Heart left ventricle (tissue), 16 donors: ENCODE results near the gene CNPY4. TPM values are rescaled to one million over a fixed set of nuclear protein-coding genes. Genes with fewer than 3 reads are reported as not detected.
A peak's percentile ranks its signal among the peaks of the same experiment; 100 is the strongest.
"Not testable (repeated sequence)": the region's sequence is repeated elsewhere in the genome, so short reads cannot be mapped to it uniquely, and the experiment has no call there.

ENCODE experiments used
- ATAC-seq, 4 donors: fragments of 200-7000 bp; cut with Tn5 transposase; one replicate each; pipeline ENCODE4 v1.9.1; 2020 to 2022; ENCODE audit warnings: moderate library complexity in 4 of 4, mild to moderate bottlenecking in 3 of 4, moderate number of reproducible peaks in 1 of 4
- DNase-seq, 5 donors: peaks; one replicate each; pipeline ENCODE4 v3.0.0-alpha.2; 2020
- H3K27ac ChIP-seq, 12 donors: fragments of 200-600 bp; sonication (generic) in 4 of 12; one replicate each; pipeline versions ENCODE4 v1.5.0 to v1.8.0; 2016 to 2022; ENCODE audit warnings: mild to moderate bottlenecking in 2 of 12
- H3K27me3 ChIP-seq, 9 donors: fragments of 200-600 bp; sonication (generic) in 2 of 9; one replicate each; pipeline versions ENCODE4 v1.5.1 to v1.8.0; 2016 to 2022; ENCODE audit warnings: mild to moderate bottlenecking in 3 of 9
- H3K36me3 ChIP-seq, 9 donors: fragments of 200-600 bp; sonication (generic) in 2 of 9; one replicate each; pipeline versions ENCODE4 v1.5.0 to v1.8.0; 2018 to 2022; ENCODE audit warnings: mild to moderate bottlenecking in 2 of 9
- H3K4me1 ChIP-seq, 12 donors: fragments of 200-600 bp; sonication (generic) in 4 of 12; one replicate each; pipeline versions ENCODE4 v1.5.0 to v1.8.0; 2016 to 2022; ENCODE audit warnings: mild to moderate bottlenecking in 3 of 12
- H3K4me3 ChIP-seq, 12 donors: fragments of 200-600 bp; sonication (generic) in 4 of 12; one replicate each; pipeline versions ENCODE4 v1.5.0 to v1.8.0; 2017 to 2022; ENCODE audit warnings: mild to moderate bottlenecking in 9 of 12, moderate library complexity in 4 of 12
- H3K9me3 ChIP-seq, 12 donors: fragments of 200-600 bp; sonication (generic) in 4 of 12; one replicate each; pipeline versions ENCODE4 v1.5.0 to v1.8.0; 2016 to 2022; ENCODE audit warnings: mild to moderate bottlenecking in 1 of 12
- CTCF ChIP-seq, 12 donors: fragments of 200-600 bp; sonication (generic) in 4 of 12; IDR thresholded peaks; one replicate each; pipeline versions ENCODE4 v1.5.0 to v1.8.0; 2018 to 2022; ENCODE audit warnings: antibody characterized with exemption in 12 of 12, mild to moderate bottlenecking in 5 of 12
- POLR2A ChIP-seq, 2 donors: fragments of 450-650 bp; IDR thresholded peaks; one replicate each; pipeline ENCODE4 v1.6.1; 2017; ENCODE audit warnings: antibody characterized with exemption in 2 of 2, mild to moderate bottlenecking in 2 of 2, moderate library complexity in 2 of 2
- WGBS, 4 donors: extraction: QIAGEN DNeasy Blood & Tissue Kit in 2 of 4; methylation state at CpG; one replicate each; pipeline versions ENCODE4 v1.1.5 to v1.1.7; 2013 to 2018; 5-methylcytosine and 5-hydroxymethylcytosine counted together
- intact Hi-C, 10 donors: fragments of 100-400 bp; cut with DNase I; formaldehyde crosslinking; loops; one replicate each; pipeline versions ENCODE4 v1.11.1 to v1.14.2; 2022
- polyA plus RNA-seq, 2 donors: library from polyadenylated mRNA; stranded (reverse); fragments of 200-250 nt; gene quantifications; one replicate each; pipeline ENCODE4 v1.2.3, GENCODE V29; 2013
- total RNA-seq, 9 donors: library from RNA; depleted of rRNA in 2 of 9; stranded (reverse); fragments of >200 nt in 2 of 9; fragmentation: NEBNext Ultra II Directional in 3 of 9; extraction: Animal tissue kit (Norgen Biotek cat#: 25700) in 3 of 9; gene quantifications; one replicate each; pipeline versions ENCODE4 v1.1.0 to v1.2.4, GENCODE V29; 2016 to 2023
- donor health status: ischemic (EF 13 %, LVEDD 7.1; RV severe dilation, severe dysfunction).
- donor health status: healthy with polysubstance abuse.
- donor health status: DM: no; HTN: yes; CAD: no.
- donor health status: DM: no; HTN: no; CAD: no.
- donor health status: ischemic (EF 25% LVEDD 6.9; RV normal size, moderate dysfunction).
- donor health status: ischemic (EF 25% LVEDD 5.7; RV mildly dilated, moderate dysfunction).
- donor health status: healthy.
- donor health status: DM: yes; HTN: yes; CAD: no.
- donor health status: ischemic (EF 35%, LVEDD 5.7; RV mildly dilated, moderate dysfunction).
- donor health status: nonischemic (EF 11% LVEDD 7.7; RV severe dilation, severe dysfunction).
- donor health status: DM: yes; HTN: yes; CAD: no.
- donor health status: PGD.
- donor health status: ischemic (EF 29% LVEDD 5.4; RV normal size, mild dysfunction).
- donor health status: nonischemic (EF 23%, LVEDD 6.1; RV moderate dilation, normal function).

CNPY4 gene
- total and polyA plus RNA-seq, 11 donors = 5.9 to 10.8 (median 8.5) TPM

- intact Hi-C loops = loop anchor here in 8 of 10 donors (1.0 to 5.0 kb wide), 7 partner anchors 8 to 215 kb away; partner anchors contain the start of genes AP4M1 (in 2 of the 8), MCM7 (in 2 of the 8), AZGP1 (in 1 of the 8) and CNPY4 (in 1 of the 8)
- 0 to 2% (median 1%) methylated on average over 53 to 85 of the region's 85 CpGs for WGBS, 4 donors
Observed at GRCh38 chr7:100126931-100127865, 7.8 kb downstream of the CNPY4 start, which contains the start of gene MBLAC1. MBLAC1 (plus strand) TSS chr7:100126967; CDS start chr7:100127396, 429 bp downstream.

GRCh38 chr7:100127866-100128636 is 8.6 kb downstream of the CNPY4 start:
- Histone ChIP-seq H3K4me1 (peaks cover 0 to 41% (median 18%) of the 10 kb centered on the region in 12 donors), H3K27ac (peak overlapping the region in 11 of 12 donors; percentile 88 to 98 (median 97)), H3K36me3 (no peaks in the 10 kb centered on the region), H3K4me3 (peak overlapping the region; percentile 74 to 99 (median 94)), H3K27me3 (no peaks in the 10 kb centered on the region), H3K9me3 (no peaks in the 10 kb centered on the region)
- 4 to 13% (median 6%) methylated on average over 12 to 37 of the region's 37 CpGs for WGBS, 4 donors
- intact Hi-C loops = loop anchor here in 8 of 10 donors (1.0 to 5.0 kb wide), 7 partner anchors 9 to 216 kb away; partner anchors contain the start of genes AP4M1 (in 2 of the 8), MCM7 (in 2 of the 8), AZGP1 (in 1 of the 8) and CNPY4 (in 1 of the 8)
- ATAC-seq (peak in 1 of 4 donors; percentile 1), DNase-seq (no peak)
- TF ChIP-seq POLR2A (IDR thresholded peaks at IDR 0.05) = no peak
- TF ChIP-seq CTCF (IDR thresholded peaks at IDR 0.05) = no peak

More at GRCh38 chr7:100126931-100127865, 7.8 kb downstream of the CNPY4 start, which contains the start of gene MBLAC1:
- Histone ChIP-seq H3K27me3 (no peaks in the 10 kb centered on the region), H3K9me3 (no peaks in the 10 kb centered on the region), H3K36me3 (peaks cover 0 to 4% (median 0%) of the 10 kb centered on the region in 9 donors), H3K4me1 (peaks cover 0 to 41% (median 18%) of the 10 kb centered on the region in 12 donors), H3K27ac (peak within 1 kb of the TSS; percentile 88 to 99 (median 97)), H3K4me3 (peak within 1 kb of the TSS; percentile 74 to 99 (median 94))
- DNase-seq (peak; percentile 90 to 93 (median 91)), ATAC-seq (peak; percentile 91 to 95 (median 94))
- TF ChIP-seq CTCF (IDR thresholded peaks at IDR 0.05) = no peak
- TF ChIP-seq POLR2A (IDR thresholded peaks at IDR 0.05) = peak in 1 of 2 donors; percentile 28

GRCh38 chr7:100128637-100128963 is 9.2 kb downstream of the CNPY4 start:
- Histone ChIP-seq H3K9me3 (no peaks in the 10 kb centered on the region), H3K4me1 (peaks cover 0 to 41% (median 18%) of the 10 kb centered on the region in 12 donors), H3K27me3 (no peaks in the 10 kb centered on the region), H3K36me3 (no peaks in the 10 kb centered on the region), H3K27ac (peak overlapping the region in 1 of 12 donors; percentile 98), H3K4me3 (peak overlapping the region in 1 of 12 donors; percentile 99)
- DNase-seq (peak in 1 of 5 donors; percentile 6), ATAC-seq (no peak)
- 70 to 93% (median 82%) methylated on average over 1 of the region's 1 CpG for WGBS, 4 donors
- no peak for TF ChIP-seq POLR2A (IDR thresholded peaks at IDR 0.05)
- TF ChIP-seq CTCF (IDR thresholded peaks at IDR 0.05) = no peak
- intact Hi-C loops = loop anchor here in 8 of 10 donors (5.0 kb wide), 5 partner anchors 36 to 216 kb away; partner anchors contain the start of genes AZGP1 (in 1 of the 8) and COPS6 (in 1 of the 8)

- DNase-seq, ATAC-seq, H3K36me3 ChIP-seq, H3K4me3 ChIP-seq, H3K27ac ChIP-seq, H3K9me3 ChIP-seq, H3K27me3 ChIP-seq: not testable (repeated sequence)
- 89 to 100% (median 95%) methylated on average over 1 of the region's 1 CpG for WGBS, 4 donors
- intact Hi-C loops = loop anchor here in 6 of 10 donors (5.0 to 10.0 kb wide), 6 partner anchors 82 to 225 kb away; partner anchors contain the start of genes PVRIG (in 5 of the 6) and PILRB (in 1 of the 6)
- peaks cover 0 to 30% (median 18%) of the 10 kb centered on the region in 12 donors for H3K4me1 ChIP-seq
Observed at GRCh38 chr7:100130220-100130607, 10.8 kb downstream of the CNPY4 start.
